ENCODE results near the gene METTL25B.

METTL25B gene

GRCh38 chr1:156726549-156727226, 1.6 kb upstream of the METTL25B start:
- peak; percentile 47 for ATAC-seq
- TF ChIP-seq CSRNP3 (CRISPR knock-in tag; IDR thresholded peaks at IDR 0.05) (no peak), TOX (CRISPR knock-in tag; IDR thresholded peaks at IDR 0.05; ENCODE audit: borderline replicate concordance) (peak; percentile 18; the same call in 1 of the 2 replicates)

GRCh38 chr1:156727492-156727891, 777 bp upstream of the METTL25B start:
- ATAC-seq, result no peak

GRCh38 chr1:156728599-156729462, 562 bp downstream of the METTL25B start, which contains the start of gene ISG20L2:
TSS of gene ISG20L2 (minus strand) at chr1:156728766. CDS start at chr1:156727652, 1,114 bp downstream.
- ATAC-seq, result peak; percentile 84
- peak; percentile 69; the same call in 1 of the 2 replicates for TF ChIP-seq ZC3H10 (CRISPR knock-in tag; IDR thresholded peaks at IDR 0.05)
- TF ChIP-seq OSR1 (CRISPR knock-in tag; IDR thresholded peaks at IDR 0.05), result no peak

More at GRCh38 chr1:156727492-156727891, 777 bp upstream of the METTL25B start:
- TF ChIP-seq ISL1 (CRISPR knock-in tag; IDR thresholded peaks at IDR 0.05) (no peak), RARB (CRISPR knock-in tag; IDR thresholded peaks at IDR 0.05) (no peak), POU6F1 (CRISPR knock-in tag; IDR thresholded peaks at IDR 0.05; ENCODE audit: borderline replicate concordance, low read depth) (no peak), OSR1 (CRISPR knock-in tag; IDR thresholded peaks at IDR 0.05) (no peak), GLIS3 (CRISPR knock-in tag; IDR thresholded peaks at IDR 0.05) (no peak), ZC3H10 (CRISPR knock-in tag; IDR thresholded peaks at IDR 0.05) (no peak), TOX (CRISPR knock-in tag; IDR thresholded peaks at IDR 0.05; ENCODE audit: borderline replicate concordance) (no peak), ESRRG (CRISPR knock-in tag; IDR thresholded peaks at IDR 0.05) (no peak), SNAI2 (CRISPR knock-in tag; IDR thresholded peaks at IDR 0.05) (no peak), BACH2 (CRISPR knock-in tag; IDR thresholded peaks at IDR 0.05; ENCODE audit: borderline replicate concordance) (no peak)

GRCh38 chr1:156733989-156734584, 5.8 kb downstream of the METTL25B start:
- TF ChIP-seq CSRNP3 (CRISPR knock-in tag; IDR thresholded peaks at IDR 0.05), result no peak
- no peak for TF ChIP-seq RARB (CRISPR knock-in tag; IDR thresholded peaks at IDR 0.05)
- no peak for TF ChIP-seq ZFP30 (CRISPR knock-in tag; IDR thresholded peaks at IDR 0.05)
- no peak for TF ChIP-seq ARNTL (CRISPR knock-in tag; IDR thresholded peaks at IDR 0.05; ENCODE audit: borderline replicate concordance, low read depth)
- no peak for TF ChIP-seq PATZ1 (CRISPR knock-in tag; IDR thresholded peaks at IDR 0.05; ENCODE audit: borderline replicate concordance)
- ATAC-seq, result no peak

GRCh38 chr1:156738407-156738806, 10.1 kb downstream of the METTL25B start:
- no peak for ATAC-seq
- TF ChIP-seq ZFP30 (CRISPR knock-in tag; IDR thresholded peaks at IDR 0.05) (no peak), PATZ1 (CRISPR knock-in tag; IDR thresholded peaks at IDR 0.05; ENCODE audit: borderline replicate concordance) (no peak), RARB (CRISPR knock-in tag; IDR thresholded peaks at IDR 0.05) (no peak), SNAI2 (CRISPR knock-in tag; IDR thresholded peaks at IDR 0.05) (no peak), PPARA (CRISPR knock-in tag; IDR thresholded peaks at IDR 0.05; ENCODE audit: borderline replicate concordance) (no peak), ZNF565 (CRISPR knock-in tag; conservative IDR thresholded peaks at IDR 0.05; ENCODE audit: low read depth) (no peak), ESRRG (CRISPR knock-in tag; IDR thresholded peaks at IDR 0.05) (no peak), ZNF8 (CRISPR knock-in tag; IDR thresholded peaks at IDR 0.05) (no peak), OSR1 (CRISPR knock-in tag; IDR thresholded peaks at IDR 0.05) (no peak), TSHZ2 (CRISPR knock-in tag; IDR thresholded peaks at IDR 0.05) (no peak), BACH2 (CRISPR knock-in tag; IDR thresholded peaks at IDR 0.05; ENCODE audit: borderline replicate concordance) (no peak)
